Epithelial cell of alveolus of lung (primary cell): Measurements from ENCODE around the gene SDK1. TPM values are rescaled to one million over a fixed set of nuclear protein-coding genes. Genes with fewer than 3 reads are reported as not detected.

ENCODE experiments used
- total RNA-seq: library from RNA; depleted of rRNA; stranded (reverse); fragments of >200 nt; gene quantifications from 2 replicates; pipeline ENCODE4 v1.2.1, GENCODE V29; 2015

SDK1 gene, protein sequence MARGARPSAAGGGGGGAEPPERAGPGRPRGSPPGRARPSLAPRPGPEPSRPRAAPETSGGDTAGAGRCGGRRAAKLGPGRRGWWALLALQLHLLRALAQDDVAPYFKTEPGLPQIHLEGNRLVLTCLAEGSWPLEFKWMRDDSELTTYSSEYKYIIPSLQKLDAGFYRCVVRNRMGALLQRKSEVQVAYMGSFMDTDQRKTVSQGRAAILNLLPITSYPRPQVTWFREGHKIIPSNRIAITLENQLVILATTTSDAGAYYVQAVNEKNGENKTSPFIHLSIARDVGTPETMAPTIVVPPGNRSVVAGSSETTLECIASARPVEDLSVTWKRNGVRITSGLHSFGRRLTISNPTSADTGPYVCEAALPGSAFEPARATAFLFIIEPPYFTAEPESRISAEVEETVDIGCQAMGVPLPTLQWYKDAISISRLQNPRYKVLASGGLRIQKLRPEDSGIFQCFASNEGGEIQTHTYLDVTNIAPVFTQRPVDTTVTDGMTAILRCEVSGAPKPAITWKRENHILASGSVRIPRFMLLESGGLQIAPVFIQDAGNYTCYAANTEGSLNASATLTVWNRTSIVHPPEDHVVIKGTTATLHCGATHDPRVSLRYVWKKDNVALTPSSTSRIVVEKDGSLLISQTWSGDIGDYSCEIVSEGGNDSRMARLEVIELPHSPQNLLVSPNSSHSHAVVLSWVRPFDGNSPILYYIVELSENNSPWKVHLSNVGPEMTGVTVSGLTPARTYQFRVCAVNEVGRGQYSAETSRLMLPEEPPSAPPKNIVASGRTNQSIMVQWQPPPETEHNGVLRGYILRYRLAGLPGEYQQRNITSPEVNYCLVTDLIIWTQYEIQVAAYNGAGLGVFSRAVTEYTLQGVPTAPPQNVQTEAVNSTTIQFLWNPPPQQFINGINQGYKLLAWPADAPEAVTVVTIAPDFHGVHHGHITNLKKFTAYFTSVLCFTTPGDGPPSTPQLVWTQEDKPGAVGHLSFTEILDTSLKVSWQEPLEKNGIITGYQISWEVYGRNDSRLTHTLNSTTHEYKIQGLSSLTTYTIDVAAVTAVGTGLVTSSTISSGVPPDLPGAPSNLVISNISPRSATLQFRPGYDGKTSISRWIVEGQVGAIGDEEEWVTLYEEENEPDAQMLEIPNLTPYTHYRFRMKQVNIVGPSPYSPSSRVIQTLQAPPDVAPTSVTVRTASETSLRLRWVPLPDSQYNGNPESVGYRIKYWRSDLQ (N-terminal part only)
- total RNA-seq = 4.9 and 8.3 TPM in 2 replicates

DNA sequence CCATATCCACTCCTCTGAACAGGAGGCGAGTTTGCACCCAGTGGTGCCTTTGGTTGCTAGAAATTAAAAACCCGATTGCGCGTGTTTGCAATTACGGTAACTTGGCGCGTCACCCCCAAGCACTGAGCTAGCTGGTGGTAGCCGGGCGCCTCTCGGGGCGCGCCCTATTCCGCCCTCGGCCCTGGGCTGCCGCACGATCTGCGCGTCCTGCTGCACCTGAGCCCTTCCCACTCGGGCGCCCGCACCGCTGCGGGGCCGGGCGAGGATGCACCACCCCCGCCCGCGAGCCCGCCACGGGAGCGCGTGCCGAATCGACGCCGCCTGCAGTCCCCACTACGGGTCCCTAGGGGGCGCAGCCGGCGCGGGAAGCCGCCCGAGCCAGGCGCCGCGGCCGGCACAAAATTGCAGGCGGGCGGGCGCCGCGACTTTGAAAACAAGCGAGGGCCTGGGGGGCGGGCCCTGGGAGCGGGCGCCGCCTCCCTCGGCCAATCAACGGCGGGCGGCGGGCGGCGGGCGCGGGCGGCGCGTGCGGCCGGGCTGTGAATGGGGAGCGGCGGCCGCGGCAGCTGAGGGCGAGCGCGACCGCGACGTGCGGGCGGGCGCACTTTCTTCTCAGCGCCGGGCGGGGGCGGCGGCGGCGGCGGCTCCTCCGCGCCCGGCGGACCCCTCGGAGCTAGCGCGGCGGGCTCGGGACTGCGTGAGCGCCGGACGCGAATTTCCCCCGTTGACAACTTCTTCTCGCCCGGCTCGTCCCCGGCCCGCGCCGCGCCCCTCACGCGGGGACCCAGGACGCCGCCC lies at the start of gene SDK1:
Gene SDK1 (plus strand): TSS at position 602 of the 798 bp plus-strand sequence. CDS start 335 bp downstream, outside the sequence.

